ENCODE results near the gene ATP23. TPM values are rescaled to one million over a fixed set of nuclear protein-coding genes. Genes with fewer than 3 reads are reported as not detected.

The ATP23 gene
- total RNA-seq, 1 donor from 2014 or later: 5.4 TPM

- TF ChIP-seq CTCF (IDR thresholded peaks at IDR 0.05): no peak
- Histone ChIP-seq H3K4me3 (no peak overlapping the region), H3K27ac (peak overlapping the region; percentile 98), H3K36me3 (no peaks in the 10 kb centered on the region), H3K9me3 (no peaks in the 10 kb centered on the region), H3K27me3 (ENCODE audit: low read depth) (no peaks in the 10 kb centered on the region), H3K4me1 (peaks cover 63% of the 10 kb centered on the region)
- DNase-seq: no peak
- ATAC-seq: peak; percentile 43 to 63
- intact Hi-C loops (cut with DNase I): loop anchor here (10.0 kb wide), 1 partner anchor 64 kb away; no protein-coding TSS in a partner anchor
These were observed 42.2 kb upstream of the ATP23 start for GRCh38 chr12:57899010-57899662.

GRCh38 chr12:57902478-57902969 lies 38.8 kb upstream of the ATP23 start:
- Histone ChIP-seq H3K4me1 (peaks cover 38% of the 10 kb centered on the region), H3K36me3 (no peaks in the 10 kb centered on the region), H3K27me3 (ENCODE audit: low read depth) (no peaks in the 10 kb centered on the region), H3K27ac (peak overlapping the region; percentile 5), H3K4me3 (no peak overlapping the region), H3K9me3 (no peaks in the 10 kb centered on the region)
- intact Hi-C loops (cut with DNase I): no loop called here
- TF ChIP-seq CTCF (IDR thresholded peaks at IDR 0.05): no peak
- ATAC-seq (peak; percentile 73 to 77), DNase-seq (no peak)

- H3K36me3 ChIP-seq: no peaks in the 10 kb centered on the region
- DNase-seq (no peak), ATAC-seq (no peak)
- H3K27me3 ChIP-seq (ENCODE audit: low read depth): no peaks in the 10 kb centered on the region
- H3K4me1 ChIP-seq: peaks cover 19% of the 10 kb centered on the region
- H3K4me3 ChIP-seq: no peak overlapping the region
- no peak overlapping the region for H3K27ac ChIP-seq
- no peak for TF ChIP-seq CTCF (IDR thresholded peaks at IDR 0.05)
- H3K9me3 ChIP-seq: no peaks in the 10 kb centered on the region
- intact Hi-C loops (cut with DNase I): no loop called here
These were observed 36.9 kb upstream of the ATP23 start for GRCh38 chr12:57904426-57904825.

- Histone ChIP-seq H3K4me1 (peaks cover 17% of the 10 kb centered on the region), H3K27me3 (ENCODE audit: low read depth) (no peaks in the 10 kb centered on the region), H3K27ac (no peak overlapping the region), H3K9me3 (no peaks in the 10 kb centered on the region), H3K4me3 (no peak overlapping the region), H3K36me3 (no peaks in the 10 kb centered on the region)
- intact Hi-C loops (cut with DNase I): no loop called here
- ATAC-seq (peak; percentile 92 to 95), DNase-seq (peak; percentile 82)
- peak; percentile 99 for TF ChIP-seq CTCF (IDR thresholded peaks at IDR 0.05)
These were observed 36.2 kb upstream of the ATP23 start for GRCh38 chr12:57904848-57905811.

- intact Hi-C loops (cut with DNase I): no loop called here
- no peak overlapping the region for H3K4me3 ChIP-seq
- H3K36me3 ChIP-seq: no peaks in the 10 kb centered on the region
- no peaks in the 10 kb centered on the region for H3K27me3 ChIP-seq (ENCODE audit: low read depth)
- H3K9me3 ChIP-seq: no peaks in the 10 kb centered on the region
- ATAC-seq: no peak
- no peak for TF ChIP-seq CTCF (IDR thresholded peaks at IDR 0.05)
- H3K4me1 ChIP-seq: peaks cover 17% of the 10 kb centered on the region
- no peak overlapping the region for H3K27ac ChIP-seq
- DNase-seq: no peak
These were observed 35.4 kb upstream of the ATP23 start for GRCh38 chr12:57905812-57906475.
